HCT116 (cell line): ENCODE measurements around the gene ZNF620.

Experiments used
- EGR1 ChIP-seq: IDR thresholded peaks from 2 replicates; pipeline ENCODE4 v1.6.1; 2012; ENCODE audit warnings: low read depth
- EZH2phosphoT487 ChIP-seq: fragments of 200-600 bp; IDR thresholded peaks from 2 replicates; pipeline ENCODE4 v1.6.1; 2018; ENCODE audit warnings: antibody characterized with exemption, borderline replicate concordance
- POLR2A ChIP-seq: IDR thresholded peaks from 2 replicates; pipeline ENCODE4 v1.7.0; 2011; ENCODE audit warnings: borderline replicate concordance; ENCODE audit not compliant: insufficient read depth, insufficient read length; ENCODE audit errors: extremely low read depth
- POLR2AphosphoS5 ChIP-seq: IDR thresholded peaks from 2 replicates; pipeline ENCODE4 v1.6.1; 2011; ENCODE audit warnings: mild to moderate bottlenecking, low read depth, low read length, moderate library complexity
- RAD21 ChIP-seq: IDR thresholded peaks from 2 replicates; pipeline ENCODE4 v1.6.1; 2012; ENCODE audit warnings: low read depth, mild to moderate bottlenecking
- SP1 ChIP-seq: IDR thresholded peaks from 2 replicates; pipeline ENCODE4 v1.6.1; 2012; ENCODE audit warnings: low read depth
- SRF ChIP-seq: IDR thresholded peaks from 2 replicates; pipeline ENCODE4 v1.6.1; 2012; ENCODE audit warnings: low read depth
- ZFX ChIP-seq: fragments of 450-650 bp; IDR thresholded peaks from 2 replicates; pipeline ENCODE4 v1.6.1; 2017
- ZNF274 ChIP-seq: fragments of 200-500 bp; sonication (Bioruptor generic); IDR thresholded peaks from 2 replicates; pipeline ENCODE4 v1.6.1; 2014; ENCODE audit warnings: mild to moderate bottlenecking, low read depth, low read length, inconsistent platforms
- TF ChIP-seq, protein P1 (sequence below): IDR thresholded peaks from 2 replicates; pipeline ENCODE4 v1.6.1; 2011; ENCODE audit warnings: mild to moderate bottlenecking, low read length, moderate library complexity; ENCODE audit not compliant: insufficient replicate concordance; ENCODE audit errors: extremely low read depth
- TF ChIP-seq, protein P2 (sequence below), 3 experiments: fragments of 200-600 bp in 1 of 3; sonication (generic) in 1 of 3; IDR thresholded peaks in 2 of 3; conservative IDR thresholded peaks in 1 of 3; 2 replicates each; pipeline ENCODE4 v1.5.1; 2012 to 2017; ENCODE audit warnings: low read depth in 2 of 3, low read length in 2 of 3, antibody characterized with exemption in 1 of 3, borderline replicate concordance in 1 of 3, control low read depth in 1 of 3, mild to moderate bottlenecking in 1 of 3, mixed read lengths in 1 of 3, mixed run types in 1 of 3, moderate library complexity in 1 of 3; ENCODE audit not compliant: insufficient read depth in 1 of 3
- TF ChIP-seq, protein P3 (sequence below): IDR thresholded peaks from 2 replicates; pipeline ENCODE4 v1.6.1; 2012; ENCODE audit warnings: low read depth

DNA sequence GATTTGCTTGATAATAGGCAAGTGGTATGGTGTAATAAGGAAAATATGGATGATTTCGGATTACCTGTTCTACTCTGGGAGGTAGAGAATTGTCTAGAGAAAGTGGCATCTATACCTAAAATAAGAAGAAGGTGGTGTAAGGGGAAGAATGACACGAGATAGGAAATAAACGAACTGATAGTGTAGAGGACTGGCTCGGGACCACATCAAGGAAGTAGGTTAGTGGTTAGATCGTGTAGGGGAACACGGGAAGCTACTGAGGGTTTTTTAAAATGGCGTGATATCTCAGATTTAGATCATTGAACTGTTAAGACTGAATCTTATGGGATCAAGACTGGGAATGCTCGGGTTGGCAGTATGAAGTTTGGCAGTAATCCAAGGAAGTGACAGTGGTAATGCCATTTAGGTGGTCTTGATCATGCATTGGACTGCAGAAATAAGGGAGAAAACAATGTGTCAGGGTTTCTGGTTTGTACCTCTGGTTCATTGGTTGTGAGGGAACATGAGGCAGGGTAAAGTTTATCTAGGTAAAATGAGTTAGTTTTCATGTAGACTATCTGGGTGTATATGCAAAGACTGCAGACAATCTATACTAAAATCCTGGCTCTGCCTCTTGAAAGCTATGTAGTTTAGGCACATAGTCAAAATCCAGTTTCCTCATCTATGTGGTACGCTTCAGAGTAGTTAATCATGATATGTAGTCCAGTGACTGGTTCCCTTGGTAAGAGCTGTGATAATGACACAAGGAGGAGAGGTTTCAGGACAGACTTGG lies 41.3 kb upstream of the ZNF620 start:
- TF ChIP-seq SRF (no peak), SP1 (no peak), ZNF274 (no peak), POLR2A (no peak), EZH2phosphoT487 (no peak), RAD21 (no peak), POLR2AphosphoS5 (no peak; the same call in 1 of the 2 replicates), EGR1 (no peak), ZFX (no peak)
- TF ChIP-seq, protein P1, sequence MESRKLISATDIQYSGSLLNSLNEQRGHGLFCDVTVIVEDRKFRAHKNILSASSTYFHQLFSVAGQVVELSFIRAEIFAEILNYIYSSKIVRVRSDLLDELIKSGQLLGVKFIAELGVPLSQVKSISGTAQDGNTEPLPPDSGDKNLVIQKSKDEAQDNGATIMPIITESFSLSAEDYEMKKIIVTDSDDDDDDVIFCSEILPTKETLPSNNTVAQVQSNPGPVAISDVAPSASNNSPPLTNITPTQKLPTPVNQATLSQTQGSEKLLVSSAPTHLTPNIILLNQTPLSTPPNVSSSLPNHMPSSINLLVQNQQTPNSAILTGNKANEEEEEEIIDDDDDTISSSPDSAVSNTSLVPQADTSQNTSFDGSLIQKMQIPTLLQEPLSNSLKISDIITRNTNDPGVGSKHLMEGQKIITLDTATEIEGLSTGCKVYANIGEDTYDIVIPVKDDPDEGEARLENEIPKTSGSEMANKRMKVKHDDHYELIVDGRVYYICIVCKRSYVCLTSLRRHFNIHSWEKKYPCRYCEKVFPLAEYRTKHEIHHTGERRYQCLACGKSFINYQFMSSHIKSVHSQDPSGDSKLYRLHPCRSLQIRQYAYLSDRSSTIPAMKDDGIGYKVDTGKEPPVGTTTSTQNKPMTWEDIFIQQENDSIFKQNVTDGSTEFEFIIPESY = no peak
- TF ChIP-seq, protein P2, sequence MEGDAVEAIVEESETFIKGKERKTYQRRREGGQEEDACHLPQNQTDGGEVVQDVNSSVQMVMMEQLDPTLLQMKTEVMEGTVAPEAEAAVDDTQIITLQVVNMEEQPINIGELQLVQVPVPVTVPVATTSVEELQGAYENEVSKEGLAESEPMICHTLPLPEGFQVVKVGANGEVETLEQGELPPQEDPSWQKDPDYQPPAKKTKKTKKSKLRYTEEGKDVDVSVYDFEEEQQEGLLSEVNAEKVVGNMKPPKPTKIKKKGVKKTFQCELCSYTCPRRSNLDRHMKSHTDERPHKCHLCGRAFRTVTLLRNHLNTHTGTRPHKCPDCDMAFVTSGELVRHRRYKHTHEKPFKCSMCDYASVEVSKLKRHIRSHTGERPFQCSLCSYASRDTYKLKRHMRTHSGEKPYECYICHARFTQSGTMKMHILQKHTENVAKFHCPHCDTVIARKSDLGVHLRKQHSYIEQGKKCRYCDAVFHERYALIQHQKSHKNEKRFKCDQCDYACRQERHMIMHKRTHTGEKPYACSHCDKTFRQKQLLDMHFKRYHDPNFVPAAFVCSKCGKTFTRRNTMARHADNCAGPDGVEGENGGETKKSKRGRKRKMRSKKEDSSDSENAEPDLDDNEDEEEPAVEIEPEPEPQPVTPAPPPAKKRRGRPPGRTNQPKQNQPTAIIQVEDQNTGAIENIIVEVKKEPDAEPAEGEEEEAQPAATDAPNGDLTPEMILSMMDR (IDR thresholded peaks at IDR 0.05 in 2 of 3, conservative IDR thresholded peaks at IDR 0.05 in 1 of 3; ENCODE audit: borderline replicate concordance in 1 of 3, insufficient read depth in 1 of 3, low read depth in 2 of 3, low read length in 2 of 3) = no peak
- TF ChIP-seq, protein P3, sequence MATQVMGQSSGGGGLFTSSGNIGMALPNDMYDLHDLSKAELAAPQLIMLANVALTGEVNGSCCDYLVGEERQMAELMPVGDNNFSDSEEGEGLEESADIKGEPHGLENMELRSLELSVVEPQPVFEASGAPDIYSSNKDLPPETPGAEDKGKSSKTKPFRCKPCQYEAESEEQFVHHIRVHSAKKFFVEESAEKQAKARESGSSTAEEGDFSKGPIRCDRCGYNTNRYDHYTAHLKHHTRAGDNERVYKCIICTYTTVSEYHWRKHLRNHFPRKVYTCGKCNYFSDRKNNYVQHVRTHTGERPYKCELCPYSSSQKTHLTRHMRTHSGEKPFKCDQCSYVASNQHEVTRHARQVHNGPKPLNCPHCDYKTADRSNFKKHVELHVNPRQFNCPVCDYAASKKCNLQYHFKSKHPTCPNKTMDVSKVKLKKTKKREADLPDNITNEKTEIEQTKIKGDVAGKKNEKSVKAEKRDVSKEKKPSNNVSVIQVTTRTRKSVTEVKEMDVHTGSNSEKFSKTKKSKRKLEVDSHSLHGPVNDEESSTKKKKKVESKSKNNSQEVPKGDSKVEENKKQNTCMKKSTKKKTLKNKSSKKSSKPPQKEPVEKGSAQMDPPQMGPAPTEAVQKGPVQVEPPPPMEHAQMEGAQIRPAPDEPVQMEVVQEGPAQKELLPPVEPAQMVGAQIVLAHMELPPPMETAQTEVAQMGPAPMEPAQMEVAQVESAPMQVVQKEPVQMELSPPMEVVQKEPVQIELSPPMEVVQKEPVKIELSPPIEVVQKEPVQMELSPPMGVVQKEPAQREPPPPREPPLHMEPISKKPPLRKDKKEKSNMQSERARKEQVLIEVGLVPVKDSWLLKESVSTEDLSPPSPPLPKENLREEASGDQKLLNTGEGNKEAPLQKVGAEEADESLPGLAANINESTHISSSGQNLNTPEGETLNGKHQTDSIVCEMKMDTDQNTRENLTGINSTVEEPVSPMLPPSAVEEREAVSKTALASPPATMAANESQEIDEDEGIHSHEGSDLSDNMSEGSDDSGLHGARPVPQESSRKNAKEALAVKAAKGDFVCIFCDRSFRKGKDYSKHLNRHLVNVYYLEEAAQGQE = no peak
